HEK293 (cell line): ENCODE data around the gene HOXA4.

Experiments used
- EGR2 ChIP-seq: fragments of 450-650 bp; formaldehyde crosslinking; IDR thresholded peaks from 2 replicates; pipeline ENCODE4 v1.5.1; 2016; ENCODE audit warnings: low read depth, missing biosample characterization, missing genetic modification characterization
- KLF1 ChIP-seq: fragments of 450-650 bp; formaldehyde crosslinking; IDR thresholded peaks from 2 replicates; pipeline ENCODE4 v1.5.1; 2016; ENCODE audit warnings: missing biosample characterization, missing genetic modification characterization
- KLF8 ChIP-seq: fragments of 450-650 bp; formaldehyde crosslinking; IDR thresholded peaks from 2 replicates; pipeline ENCODE4 v1.5.1; 2016; ENCODE audit warnings: missing biosample characterization, missing genetic modification characterization
- MEIS1 ChIP-seq: sonication (generic); formaldehyde crosslinking; IDR thresholded peaks from 2 replicates; pipeline ENCODE4 v1.8.1; 2022; ENCODE audit warnings: missing genetic modification reagents, mild to moderate bottlenecking, borderline replicate concordance
- SCRT1 ChIP-seq: fragments of 450-650 bp; formaldehyde crosslinking; IDR thresholded peaks from 2 replicates; pipeline ENCODE4 v1.5.1; 2016; ENCODE audit warnings: missing biosample characterization, missing genetic modification characterization, borderline replicate concordance
- SP2 ChIP-seq: fragments of 450-650 bp; formaldehyde crosslinking; IDR thresholded peaks from 2 replicates; pipeline ENCODE4 v1.5.1; 2016; ENCODE audit warnings: missing biosample characterization, missing genetic modification characterization
- TCF7L2 ChIP-seq: IDR thresholded peaks from 2 replicates; pipeline ENCODE4 v1.6.1; 2011; ENCODE audit warnings: low read depth, mild to moderate bottlenecking, inconsistent platforms, low read length, moderate library complexity, borderline replicate concordance
- WT1 ChIP-seq: fragments of 450-650 bp; formaldehyde crosslinking; IDR thresholded peaks from 2 replicates; pipeline ENCODE4 v1.5.1; 2016; ENCODE audit warnings: missing biosample characterization, missing genetic modification characterization
- ZBTB49 ChIP-seq: fragments of 450-650 bp; formaldehyde crosslinking; IDR thresholded peaks from 2 replicates; pipeline ENCODE4 v1.5.1; 2016; ENCODE audit warnings: missing biosample characterization, missing genetic modification characterization, low read depth
- ZEB2 ChIP-seq: fragments of 450-650 bp; formaldehyde crosslinking; IDR thresholded peaks from 2 replicates; pipeline ENCODE4 v1.5.1; 2016; ENCODE audit warnings: missing biosample characterization, missing genetic modification characterization
- ZFP3 ChIP-seq: fragments of 450-650 bp; formaldehyde crosslinking; IDR thresholded peaks from 2 replicates; pipeline ENCODE4 v1.5.1; 2016; ENCODE audit warnings: low read depth, missing biosample characterization, missing genetic modification characterization
- ZIC2 ChIP-seq: fragments of 450-650 bp; formaldehyde crosslinking; IDR thresholded peaks from 2 replicates; pipeline ENCODE4 v1.5.1; 2016; ENCODE audit warnings: missing biosample characterization, missing genetic modification characterization
- ZNF175 ChIP-seq: fragments of 450-650 bp; formaldehyde crosslinking; IDR thresholded peaks from 2 replicates; pipeline ENCODE4 v1.5.1; 2016; ENCODE audit warnings: missing biosample characterization, missing genetic modification characterization
- ZNF404 ChIP-seq: fragments of 450-650 bp; formaldehyde crosslinking; IDR thresholded peaks from 2 replicates; pipeline ENCODE4 v1.5.1; 2017; ENCODE audit warnings: missing biosample characterization, missing genetic modification characterization
- ZNF488 ChIP-seq: fragments of 450-650 bp; formaldehyde crosslinking; IDR thresholded peaks from 2 replicates; pipeline ENCODE4 v1.5.1; 2016; ENCODE audit warnings: missing biosample characterization, missing genetic modification characterization
- ZNF514 ChIP-seq: fragments of 450-650 bp; formaldehyde crosslinking; IDR thresholded peaks from 2 replicates; pipeline ENCODE4 v1.5.1; 2016; ENCODE audit warnings: missing biosample characterization, missing genetic modification characterization
- ZNF549 ChIP-seq: fragments of 450-650 bp; IDR thresholded peaks from 2 replicates; pipeline ENCODE4 v1.5.1; 2018; ENCODE audit warnings: missing biosample characterization, missing genetic modification characterization, mild to moderate bottlenecking, inconsistent platforms, moderate library complexity
- ZNF558 ChIP-seq: fragments of 450-650 bp; formaldehyde crosslinking; IDR thresholded peaks from 2 replicates; pipeline ENCODE4 v1.5.1; 2016; ENCODE audit warnings: missing biosample characterization, missing genetic modification characterization
- ZNF837 ChIP-seq: fragments of 450-650 bp; formaldehyde crosslinking; IDR thresholded peaks from 2 replicates; pipeline ENCODE4 v1.5.1; 2016; ENCODE audit warnings: missing biosample characterization, missing genetic modification characterization
- TF ChIP-seq, protein P1 (sequence below): fragments of 450-650 bp; formaldehyde crosslinking; IDR thresholded peaks from 2 replicates; pipeline ENCODE4 v1.5.1; 2016; ENCODE audit warnings: missing biosample characterization, missing genetic modification characterization
- TF ChIP-seq, protein P2 (sequence below): fragments of 450-650 bp; formaldehyde crosslinking; optimal IDR thresholded peaks from 2 replicates; pipeline ENCODE3; 2016; ENCODE audit warnings: missing biosample characterization, mild to moderate bottlenecking, missing genetic modification characterization
- TF ChIP-seq, protein P3 (sequence below): fragments of 450-650 bp; formaldehyde crosslinking; IDR thresholded peaks from 2 replicates; pipeline ENCODE4 v1.5.1; 2016; ENCODE audit warnings: missing biosample characterization, missing genetic modification characterization, low read depth
- TF ChIP-seq, protein P4 (sequence below): fragments of 450-650 bp; formaldehyde crosslinking; IDR thresholded peaks from 2 replicates; pipeline ENCODE4 v1.5.1; 2017; ENCODE audit warnings: missing biosample characterization, missing genetic modification characterization
- TF ChIP-seq, protein P5 (sequence below): fragments of 450-650 bp; formaldehyde crosslinking; IDR thresholded peaks from 2 replicates; pipeline ENCODE4 v1.5.1; 2016; ENCODE audit warnings: missing biosample characterization, missing genetic modification characterization, borderline replicate concordance
- TF ChIP-seq, protein P6 (sequence below): fragments of 450-650 bp; formaldehyde crosslinking; IDR thresholded peaks from 2 replicates; pipeline ENCODE4 v1.5.1; 2016; ENCODE audit warnings: missing biosample characterization, missing genetic modification characterization

HOXA4 gene

DNA sequence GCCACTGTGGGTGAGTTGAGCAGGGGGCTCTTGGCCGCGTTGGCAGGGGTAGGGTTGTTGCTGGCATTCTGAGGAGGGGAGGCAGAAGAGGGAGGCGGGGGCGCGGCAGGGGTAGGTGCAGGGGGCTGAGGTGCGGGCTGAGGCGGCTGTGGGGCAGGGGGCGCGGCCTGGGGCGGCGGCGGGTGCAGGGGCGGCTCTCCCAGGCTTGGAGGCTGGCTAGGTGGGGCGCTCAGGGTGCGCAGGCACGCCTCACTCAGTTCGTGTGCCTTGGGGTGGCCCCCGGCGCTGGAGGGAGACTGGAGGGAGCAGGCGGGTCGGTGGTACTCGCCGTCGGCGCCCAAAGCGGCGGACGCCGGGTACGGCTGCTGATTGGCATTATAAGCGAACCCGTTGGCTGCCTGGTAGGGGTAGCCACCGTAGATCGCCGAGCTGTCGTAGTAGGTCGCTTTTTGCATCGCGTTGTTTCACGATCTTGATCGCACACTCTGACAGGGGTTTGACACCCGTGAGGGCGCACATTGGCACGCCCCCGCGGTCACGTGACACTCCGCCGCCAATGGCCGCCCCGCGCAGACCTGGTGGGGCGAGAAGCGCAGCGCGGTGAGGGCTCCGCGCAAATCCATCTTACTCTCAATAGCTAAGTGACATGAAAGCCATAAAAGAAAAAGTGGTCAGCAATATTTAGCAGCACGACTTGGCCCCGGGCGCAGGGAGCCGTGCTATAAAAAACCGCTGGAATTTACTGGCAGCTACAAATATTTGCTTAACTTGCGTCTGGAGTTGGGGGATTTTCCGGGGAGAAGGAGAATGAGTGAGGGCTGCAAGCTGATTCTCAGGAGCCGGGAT lies 20.1 kb downstream of the HOXA4 start (continued):
- TF ChIP-seq, protein P1, sequence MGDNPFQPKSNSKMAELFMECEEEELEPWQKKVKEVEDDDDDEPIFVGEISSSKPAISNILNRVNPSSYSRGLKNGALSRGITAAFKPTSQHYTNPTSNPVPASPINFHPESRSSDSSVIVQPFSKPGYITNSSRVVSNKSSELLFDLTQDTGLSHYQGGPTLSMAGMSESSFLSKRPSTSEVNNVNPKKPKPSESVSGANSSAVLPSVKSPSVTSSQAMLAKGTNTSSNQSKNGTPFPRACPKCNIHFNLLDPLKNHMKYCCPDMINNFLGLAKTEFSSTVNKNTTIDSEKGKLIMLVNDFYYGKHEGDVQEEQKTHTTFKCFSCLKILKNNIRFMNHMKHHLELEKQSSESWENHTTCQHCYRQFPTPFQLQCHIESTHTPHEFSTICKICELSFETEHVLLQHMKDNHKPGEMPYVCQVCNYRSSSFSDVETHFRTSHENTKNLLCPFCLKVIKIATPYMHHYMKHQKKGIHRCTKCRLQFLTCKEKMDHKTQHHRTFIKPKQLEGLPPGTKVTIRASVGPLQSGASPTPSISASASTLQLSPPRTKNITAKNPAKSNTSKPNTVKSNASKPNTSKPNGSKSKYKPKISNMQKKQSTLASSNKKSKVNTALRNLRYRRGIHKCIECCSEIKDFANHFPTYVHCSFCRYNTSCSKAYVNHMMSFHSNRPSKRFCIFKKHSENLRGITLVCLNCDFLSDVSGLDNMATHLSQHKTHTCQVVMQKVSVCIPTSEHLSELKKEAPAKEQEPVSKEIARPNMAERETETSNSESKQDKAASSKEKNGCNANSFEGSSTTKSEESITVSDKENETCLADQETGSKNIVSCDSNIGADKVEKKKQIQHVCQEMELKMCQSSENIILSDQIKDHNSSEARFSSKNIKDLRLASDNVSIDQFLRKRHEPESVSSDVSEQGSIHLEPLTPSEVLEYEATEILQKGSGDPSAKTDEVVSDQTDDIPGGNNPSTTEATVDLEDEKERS (tag by site-specific recombination), result no peak
- no peak for TF ChIP-seq ZNF549 (tag by site-specific recombination)
- TF ChIP-seq KLF8, result no peak
- TF ChIP-seq KLF1 (tag by site-specific recombination), result no peak
- no peak for TF ChIP-seq SCRT1 (tag by site-specific recombination)
- TF ChIP-seq ZEB2 (tag by site-specific recombination), result 0 out of 2 replicates have a peak, but pooled peaks have one; percentile 29
- TF ChIP-seq ZIC2, result 0 out of 2 replicates have a peak, but pooled peaks have one; percentile 24
- TF ChIP-seq ZNF404 (tag by site-specific recombination), result no peak
- TF ChIP-seq, protein P2, sequence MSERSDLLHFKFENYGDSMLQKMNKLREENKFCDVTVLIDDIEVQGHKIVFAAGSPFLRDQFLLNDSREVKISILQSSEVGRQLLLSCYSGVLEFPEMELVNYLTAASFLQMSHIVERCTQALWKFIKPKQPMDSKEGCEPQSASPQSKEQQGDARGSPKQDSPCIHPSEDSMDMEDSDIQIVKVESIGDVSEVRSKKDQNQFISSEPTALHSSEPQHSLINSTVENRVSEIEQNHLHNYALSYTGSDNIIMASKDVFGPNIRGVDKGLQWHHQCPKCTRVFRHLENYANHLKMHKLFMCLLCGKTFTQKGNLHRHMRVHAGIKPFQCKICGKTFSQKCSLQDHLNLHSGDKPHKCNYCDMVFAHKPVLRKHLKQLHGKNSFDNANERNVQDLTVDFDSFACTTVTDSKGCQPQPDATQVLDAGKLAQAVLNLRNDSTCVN, result no peak
- no peak for TF ChIP-seq ZNF558 (tag by site-specific recombination)
- TF ChIP-seq ZNF514 (tag by site-specific recombination), result no peak
- TF ChIP-seq, protein P3, sequence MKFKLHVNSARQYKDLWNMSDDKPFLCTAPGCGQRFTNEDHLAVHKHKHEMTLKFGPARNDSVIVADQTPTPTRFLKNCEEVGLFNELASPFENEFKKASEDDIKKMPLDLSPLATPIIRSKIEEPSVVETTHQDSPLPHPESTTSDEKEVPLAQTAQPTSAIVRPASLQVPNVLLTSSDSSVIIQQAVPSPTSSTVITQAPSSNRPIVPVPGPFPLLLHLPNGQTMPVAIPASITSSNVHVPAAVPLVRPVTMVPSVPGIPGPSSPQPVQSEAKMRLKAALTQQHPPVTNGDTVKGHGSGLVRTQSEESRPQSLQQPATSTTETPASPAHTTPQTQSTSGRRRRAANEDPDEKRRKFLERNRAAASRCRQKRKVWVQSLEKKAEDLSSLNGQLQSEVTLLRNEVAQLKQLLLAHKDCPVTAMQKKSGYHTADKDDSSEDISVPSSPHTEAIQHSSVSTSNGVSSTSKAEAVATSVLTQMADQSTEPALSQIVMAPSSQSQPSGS, result no peak
- no peak for TF ChIP-seq EGR2 (tag by site-specific recombination)
- TF ChIP-seq SP2, result no peak
- TF ChIP-seq WT1 (tag by site-specific recombination), result no peak
- no peak for TF ChIP-seq ZNF175
- no peak for TF ChIP-seq ZNF837
- TF ChIP-seq, protein P4, sequence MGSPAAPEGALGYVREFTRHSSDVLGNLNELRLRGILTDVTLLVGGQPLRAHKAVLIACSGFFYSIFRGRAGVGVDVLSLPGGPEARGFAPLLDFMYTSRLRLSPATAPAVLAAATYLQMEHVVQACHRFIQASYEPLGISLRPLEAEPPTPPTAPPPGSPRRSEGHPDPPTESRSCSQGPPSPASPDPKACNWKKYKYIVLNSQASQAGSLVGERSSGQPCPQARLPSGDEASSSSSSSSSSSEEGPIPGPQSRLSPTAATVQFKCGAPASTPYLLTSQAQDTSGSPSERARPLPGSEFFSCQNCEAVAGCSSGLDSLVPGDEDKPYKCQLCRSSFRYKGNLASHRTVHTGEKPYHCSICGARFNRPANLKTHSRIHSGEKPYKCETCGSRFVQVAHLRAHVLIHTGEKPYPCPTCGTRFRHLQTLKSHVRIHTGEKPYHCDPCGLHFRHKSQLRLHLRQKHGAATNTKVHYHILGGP, result no peak
- TF ChIP-seq ZBTB49, result no peak
- TF ChIP-seq, protein P5, sequence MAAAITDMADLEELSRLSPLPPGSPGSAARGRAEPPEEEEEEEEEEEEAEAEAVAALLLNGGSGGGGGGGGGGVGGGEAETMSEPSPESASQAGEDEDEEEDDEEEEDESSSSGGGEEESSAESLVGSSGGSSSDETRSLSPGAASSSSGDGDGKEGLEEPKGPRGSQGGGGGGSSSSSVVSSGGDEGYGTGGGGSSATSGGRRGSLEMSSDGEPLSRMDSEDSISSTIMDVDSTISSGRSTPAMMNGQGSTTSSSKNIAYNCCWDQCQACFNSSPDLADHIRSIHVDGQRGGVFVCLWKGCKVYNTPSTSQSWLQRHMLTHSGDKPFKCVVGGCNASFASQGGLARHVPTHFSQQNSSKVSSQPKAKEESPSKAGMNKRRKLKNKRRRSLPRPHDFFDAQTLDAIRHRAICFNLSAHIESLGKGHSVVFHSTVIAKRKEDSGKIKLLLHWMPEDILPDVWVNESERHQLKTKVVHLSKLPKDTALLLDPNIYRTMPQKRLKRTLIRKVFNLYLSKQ (tag by site-specific recombination), result no peak
- TF ChIP-seq, protein P6, sequence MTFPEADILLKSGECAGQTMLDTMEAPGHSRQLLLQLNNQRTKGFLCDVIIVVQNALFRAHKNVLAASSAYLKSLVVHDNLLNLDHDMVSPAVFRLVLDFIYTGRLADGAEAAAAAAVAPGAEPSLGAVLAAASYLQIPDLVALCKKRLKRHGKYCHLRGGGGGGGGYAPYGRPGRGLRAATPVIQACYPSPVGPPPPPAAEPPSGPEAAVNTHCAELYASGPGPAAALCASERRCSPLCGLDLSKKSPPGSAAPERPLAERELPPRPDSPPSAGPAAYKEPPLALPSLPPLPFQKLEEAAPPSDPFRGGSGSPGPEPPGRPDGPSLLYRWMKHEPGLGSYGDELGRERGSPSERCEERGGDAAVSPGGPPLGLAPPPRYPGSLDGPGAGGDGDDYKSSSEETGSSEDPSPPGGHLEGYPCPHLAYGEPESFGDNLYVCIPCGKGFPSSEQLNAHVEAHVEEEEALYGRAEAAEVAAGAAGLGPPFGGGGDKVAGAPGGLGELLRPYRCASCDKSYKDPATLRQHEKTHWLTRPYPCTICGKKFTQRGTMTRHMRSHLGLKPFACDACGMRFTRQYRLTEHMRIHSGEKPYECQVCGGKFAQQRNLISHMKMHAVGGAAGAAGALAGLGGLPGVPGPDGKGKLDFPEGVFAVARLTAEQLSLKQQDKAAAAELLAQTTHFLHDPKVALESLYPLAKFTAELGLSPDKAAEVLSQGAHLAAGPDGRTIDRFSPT (tag by site-specific recombination), result peak; percentile 45; the same call in 1 of the 2 replicates
- TF ChIP-seq TCF7L2, result no peak
- TF ChIP-seq ZFP3, result no peak
- TF ChIP-seq MEIS1 (CRISPR knock-in tag), result no peak
- no peak for TF ChIP-seq ZNF488
